ENCODE measurements around the gene PRKACA.

PRKACA gene

GRCh38 chr19:14056069-14056666 is 61.4 kb downstream of the PRKACA start:
- peak; percentile 2 for DNase-seq (ENCODE audit: extremely low spot score)
- CTCF ChIA-PET = interaction anchor here (1.0 to 12.8 kb wide), 5 partner anchors 12 to 173 kb away, joined by 3 to 169 read pairs (median 5); partner anchors contain the start of genes ASF1B, DCAF15 and MISP3
- POLR2A ChIA-PET = no interaction called here
- TF ChIP-seq CTCF (IDR thresholded peaks at IDR 0.05; ENCODE audit: control extremely low read depth, extremely low read depth, low read depth, missing control alignments) = no peak

GRCh38 chr19:14055396-14055795 is 62.2 kb downstream of the PRKACA start:
- CTCF ChIA-PET = interaction anchor here (1.0 to 12.8 kb wide), 4 partner anchors 11 to 172 kb away, joined by 3 to 169 read pairs (median 56); partner anchors contain the start of genes ASF1B and MISP3
- no peak for TF ChIP-seq CTCF (IDR thresholded peaks at IDR 0.05; ENCODE audit: control extremely low read depth, extremely low read depth, low read depth, missing control alignments)
- POLR2A ChIA-PET = no interaction called here
- peak; percentile 3 for DNase-seq (ENCODE audit: extremely low spot score)

GRCh38 chr19:14054721-14055120 is 62.8 kb downstream of the PRKACA start:
- TF ChIP-seq CTCF (IDR thresholded peaks at IDR 0.05; ENCODE audit: control extremely low read depth, extremely low read depth, low read depth, missing control alignments) = no peak
- CTCF ChIA-PET = interaction anchor here (1.2 to 12.8 kb wide), 3 partner anchors 11 to 130 kb away, joined by 3 to 169 read pairs (median 26); partner anchors contain the start of gene MISP3
- DNase-seq (ENCODE audit: extremely low spot score) = no peak
- POLR2A ChIA-PET = interaction anchor here (0.6 kb wide), 1 partner anchor 260 kb away, joined by 3 read pairs; the partner anchor contains the start of gene ZSWIM4

- CTCF ChIA-PET = interaction anchor here (1.2 to 12.8 kb wide), 3 partner anchors 10 to 129 kb away, joined by 3 to 169 read pairs (median 26); partner anchors contain the start of gene MISP3
- no peak for TF ChIP-seq CTCF (IDR thresholded peaks at IDR 0.05; ENCODE audit: control extremely low read depth, extremely low read depth, low read depth, missing control alignments)
- DNase-seq (ENCODE audit: extremely low spot score) = no peak
- POLR2A ChIA-PET = no interaction called here
Measured at GRCh38 chr19:14054099-14054498, 63.5 kb downstream of the PRKACA start.

GRCh38 chr19:14053500-14053899 is 64.1 kb downstream of the PRKACA start:
- ChIA-PET POLR2A (no interaction called here), CTCF (interaction anchor here (1.2 to 12.8 kb wide), 6 partner anchors 9 to 173 kb away, joined by 3 to 169 read pairs (median 4); partner anchors contain the start of gene MISP3)
- DNase-seq (ENCODE audit: extremely low spot score) = no peak
- no peak for TF ChIP-seq CTCF (IDR thresholded peaks at IDR 0.05; ENCODE audit: control extremely low read depth, extremely low read depth, low read depth, missing control alignments)

- ChIA-PET POLR2A (interaction anchor here (0.6 kb wide), 1 partner anchor 21 kb away, joined by 4 read pairs; the partner anchor contains the start of gene IL27RA), CTCF (interaction anchor here (1.3 to 12.8 kb wide), 5 partner anchors 9 to 172 kb away, joined by 3 to 169 read pairs (median 5); partner anchors contain the start of gene MISP3)
- TF ChIP-seq CTCF (IDR thresholded peaks at IDR 0.05; ENCODE audit: control extremely low read depth, extremely low read depth, low read depth, missing control alignments) = no peak
- no peak for DNase-seq (ENCODE audit: extremely low spot score)
Measured at GRCh38 chr19:14053032-14053431, 64.5 kb downstream of the PRKACA start.

Data from GM10248 (cell line).